ENCODE data around the gene FKBP6. TPM values are rescaled to one million over a fixed set of nuclear protein-coding genes. Genes with fewer than 3 reads are reported as not detected.

The FKBP6 gene
- total and polyA plus RNA-seq, 2 of the 13 experiments (the other 11 are each of a cell fraction or from before 2014, with no cell fraction given) = 0.07 to 0.20 TPM

GRCh38 chr7:73345538-73345937 is 17.6 kb downstream of the FKBP6 start (continued):
- TF ChIP-seq ARID5B (CRISPR knock-in tag; IDR thresholded peaks at IDR 0.05) (0 out of 2 replicates have a peak, but pooled peaks have one; percentile 9), ZNF292 (CRISPR knock-in tag; IDR thresholded peaks at IDR 0.05; ENCODE audit: borderline replicate concordance, low read depth) (peak; percentile 16; the same call in 1 of the 2 replicates), ZNF564 (CRISPR knock-in tag; IDR thresholded peaks at IDR 0.05) (0 out of 2 replicates have a peak, but pooled peaks have one; percentile 36), POLR2AphosphoS5 (IDR thresholded peaks at IDR 0.05; ENCODE audit: low read depth, low read length) (peak; percentile 59; the same call in 1 of the 2 replicates), ZFY (CRISPR knock-in tag; IDR thresholded peaks at IDR 0.05) (peak; percentile 20; the same call in 1 of the 2 replicates), ZNF607 (CRISPR knock-in tag; IDR thresholded peaks at IDR 0.05; ENCODE audit: borderline replicate concordance) (no peak), FOXP4 (CRISPR knock-in tag; IDR thresholded peaks at IDR 0.05) (peak; percentile 21; the same call in 1 of the 2 replicates), ZEB1 (IDR thresholded peaks at IDR 0.05; ENCODE audit: insufficient replicate concordance, low read depth) (peak; percentile 51), HNF4A (CRISPR knock-in tag; IDR thresholded peaks at IDR 0.05) (peak; percentile 76), SUZ12 (IDR thresholded peaks at IDR 0.05; ENCODE audit: low read depth, low read length) (no peak), ZNF576 (CRISPR knock-in tag; IDR thresholded peaks at IDR 0.05) (no peak), MAZ (IDR thresholded peaks at IDR 0.05; ENCODE audit: borderline replicate concordance, low read depth, low read length) (no peak), MAZ (CRISPR knock-in tag; IDR thresholded peaks at IDR 0.05; ENCODE audit: low read depth) (0 out of 2 replicates have a peak, but pooled peaks have one; percentile 34), MEIS2 (CRISPR knock-in tag; IDR thresholded peaks at IDR 0.05) (no peak), CEBPG (CRISPR knock-in tag; IDR thresholded peaks at IDR 0.05) (peak; percentile 49), KMT2B (CRISPR knock-in tag; IDR thresholded peaks at IDR 0.05) (0 out of 2 replicates have a peak, but pooled peaks have one; percentile 32), NR2C2 (CRISPR knock-in tag; IDR thresholded peaks at IDR 0.05; ENCODE audit: borderline replicate concordance) (no peak), YEATS4 (CRISPR knock-in tag; IDR thresholded peaks at IDR 0.05; ENCODE audit: borderline replicate concordance) (peak; percentile 33; the same call in 1 of the 2 replicates), ZNF597 (CRISPR knock-in tag; IDR thresholded peaks at IDR 0.05) (no peak), SOX6 (IDR thresholded peaks at IDR 0.05) (no peak), SOX6 (CRISPR knock-in tag; IDR thresholded peaks at IDR 0.05) (peak; percentile 43)

Data from HepG2 (cell line).